CD4-positive, alpha-beta T cell treated with Interleukin-12 subunit alpha and Interleukin-12 subunit beta, for 1 hour (primary cell): ENCODE results near the gene DMC1.
"Not testable (repeated sequence)": the region's sequence is repeated elsewhere in the genome, so short reads cannot be mapped to it uniquely, and the experiment has no call there.

Experiments used
- DNase-seq: peaks from one replicate; pipeline ENCODE4 v3.0.0-alpha.2; 2020

The DMC1 gene

DNA sequence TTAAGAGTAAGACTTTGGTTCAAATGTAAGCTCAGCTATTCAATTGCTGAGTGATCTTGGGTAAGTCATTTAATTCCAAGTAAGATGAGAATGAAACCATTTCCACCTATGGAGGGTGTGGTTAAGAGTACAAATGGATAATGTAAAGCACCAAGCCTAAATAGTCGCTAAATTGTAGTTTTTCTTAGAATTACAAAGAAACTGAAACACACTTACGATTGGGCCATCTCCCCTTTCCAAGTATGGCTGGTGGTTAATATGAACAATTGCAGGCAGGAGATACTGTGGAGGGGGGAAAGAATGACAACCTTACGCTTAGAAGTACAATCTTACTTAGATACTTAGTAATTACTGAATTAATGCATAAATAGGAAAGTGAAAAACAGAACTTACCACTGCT lies 72.1 kb downstream of the DMC1 start:
- DNase-seq: no peak

DNA sequence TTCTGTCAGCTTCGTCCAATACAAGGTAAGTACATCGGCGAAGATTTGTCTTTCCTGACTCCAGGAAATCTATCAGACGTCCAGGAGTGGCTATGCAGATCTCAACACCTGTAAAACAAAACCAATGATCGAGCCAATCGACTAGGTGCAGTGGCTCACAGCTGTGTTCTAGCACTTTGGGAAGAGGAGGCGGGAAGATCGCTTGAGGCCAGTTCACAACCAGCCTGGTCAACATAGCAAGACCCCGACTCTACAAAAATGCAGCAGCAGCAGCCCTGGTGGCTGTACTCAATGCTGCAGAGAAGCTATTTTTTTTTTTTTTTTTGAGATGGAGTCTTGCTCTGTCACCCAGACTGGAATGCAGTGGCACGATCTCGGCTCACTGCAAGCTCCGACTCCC lies 75.0 kb downstream of the DMC1 start:
- no peak for DNase-seq

DNA sequence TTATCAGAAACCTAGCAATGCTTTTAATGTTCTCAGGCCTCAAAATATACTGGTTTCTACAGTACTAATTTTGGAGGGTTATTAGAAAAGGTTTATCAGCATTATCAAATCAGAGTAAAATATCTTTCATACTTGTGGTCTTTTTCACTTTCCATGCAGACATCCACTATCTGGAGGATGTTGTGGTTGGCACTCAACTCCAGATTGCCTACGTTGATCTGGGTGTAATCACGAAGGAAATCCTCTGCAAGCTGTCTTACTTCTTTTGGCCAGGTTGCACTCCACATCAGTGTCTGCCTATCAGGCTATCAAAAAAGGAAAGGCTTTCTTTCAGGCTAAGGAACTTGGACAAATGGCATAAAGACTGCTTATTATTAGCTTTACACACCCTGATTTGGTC lies 75.5 kb downstream of the DMC1 start:
- no peak for DNase-seq

DNA sequence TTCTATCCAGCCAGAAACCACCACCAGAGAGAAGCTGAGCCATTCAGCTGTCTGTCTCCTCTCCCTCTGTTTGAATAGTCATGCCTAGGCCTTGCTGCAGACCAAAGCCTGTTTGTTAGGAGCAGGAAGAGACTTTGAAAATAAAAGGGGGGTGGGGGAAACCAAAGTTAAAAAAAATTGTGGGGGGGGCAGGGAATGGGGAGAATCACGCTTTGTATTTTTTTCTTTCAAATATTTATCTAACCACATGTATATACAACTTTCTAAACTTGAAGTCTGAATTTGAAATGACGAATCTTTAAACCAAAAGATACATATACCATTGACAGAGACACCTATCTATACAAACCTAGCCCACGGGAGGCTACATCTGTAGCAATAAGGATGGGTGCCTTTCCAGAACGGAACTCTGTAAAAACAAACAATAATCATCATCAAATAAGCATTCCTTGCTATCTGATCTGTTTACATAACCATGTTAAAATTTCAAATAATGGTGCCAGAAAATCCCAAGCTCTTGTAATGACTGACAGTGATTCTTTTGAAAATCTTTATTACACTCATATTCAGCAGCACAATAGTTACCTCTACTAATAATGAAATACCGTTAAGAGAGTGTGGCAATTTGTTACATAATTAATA lies 78.2 kb downstream of the DMC1 start:
- DNase-seq: no peak

DNA sequence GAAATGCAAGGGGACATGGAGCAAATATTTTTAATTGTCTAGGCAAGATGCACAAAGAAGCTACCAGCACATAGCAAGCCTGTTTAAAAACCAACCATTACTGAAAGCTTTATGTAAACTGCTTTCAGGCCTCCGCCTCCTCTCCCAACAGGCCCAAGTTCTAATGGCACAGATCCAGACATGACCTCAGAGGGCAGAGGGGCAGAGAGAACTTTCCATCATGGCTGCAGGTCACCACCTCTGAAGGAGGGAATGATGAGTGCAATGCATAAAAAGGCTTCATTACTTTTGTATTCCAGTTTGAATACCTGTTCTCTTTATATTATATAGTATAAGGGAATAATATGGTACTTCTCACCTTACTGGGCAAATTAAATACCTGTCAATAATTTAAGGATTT lies 79.1 kb downstream of the DMC1 start:
- no peak for DNase-seq

DNA sequence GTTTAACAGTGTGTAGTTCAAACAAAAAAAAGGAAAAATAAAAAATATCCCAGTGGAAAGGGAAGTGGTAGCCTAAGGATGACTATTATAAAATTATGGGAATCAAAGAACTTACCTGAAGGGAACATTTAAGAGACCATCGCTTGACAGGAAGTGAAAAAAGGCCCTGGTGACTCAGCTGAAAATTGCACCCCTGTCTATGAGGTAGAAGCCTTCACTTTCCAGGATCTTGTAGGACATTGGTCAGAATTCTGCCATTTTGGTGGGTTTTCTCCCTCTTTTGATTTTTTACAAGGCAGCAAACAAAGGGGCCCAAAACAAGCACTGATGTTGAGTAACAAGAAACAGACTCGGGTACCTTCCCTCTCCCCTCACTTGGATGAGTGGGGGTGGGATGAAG lies 79.5 kb downstream of the DMC1 start:
- no peak for DNase-seq

DNA sequence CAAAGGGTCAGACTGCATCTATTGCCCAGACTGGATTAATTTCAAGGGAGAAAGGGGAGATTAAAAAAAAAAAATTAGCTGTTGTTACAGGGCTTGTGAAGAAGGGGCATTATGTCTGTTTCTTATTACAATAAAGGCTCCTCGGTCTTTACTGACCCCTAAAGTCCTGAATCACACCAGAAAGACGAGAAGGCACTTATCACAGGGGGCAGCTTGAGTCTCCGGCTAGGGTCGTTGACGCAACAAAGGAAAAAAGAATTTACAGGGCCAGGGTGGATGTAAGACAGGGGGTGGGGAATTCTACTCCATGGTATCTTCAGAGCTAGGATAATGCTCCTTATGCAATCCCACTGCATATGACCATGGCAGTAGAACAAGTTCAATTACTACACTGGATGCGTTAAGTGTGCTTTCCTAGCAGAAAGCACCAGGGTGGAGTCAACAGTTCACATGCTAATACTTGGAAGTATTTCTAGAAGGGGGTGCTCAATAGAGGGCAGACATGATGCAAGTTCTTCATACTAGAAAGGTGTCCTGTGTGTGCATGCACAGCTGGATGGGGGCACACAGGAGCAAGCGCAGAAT lies 80.3 kb downstream of the DMC1 start:
- DNase-seq: no peak

DNA sequence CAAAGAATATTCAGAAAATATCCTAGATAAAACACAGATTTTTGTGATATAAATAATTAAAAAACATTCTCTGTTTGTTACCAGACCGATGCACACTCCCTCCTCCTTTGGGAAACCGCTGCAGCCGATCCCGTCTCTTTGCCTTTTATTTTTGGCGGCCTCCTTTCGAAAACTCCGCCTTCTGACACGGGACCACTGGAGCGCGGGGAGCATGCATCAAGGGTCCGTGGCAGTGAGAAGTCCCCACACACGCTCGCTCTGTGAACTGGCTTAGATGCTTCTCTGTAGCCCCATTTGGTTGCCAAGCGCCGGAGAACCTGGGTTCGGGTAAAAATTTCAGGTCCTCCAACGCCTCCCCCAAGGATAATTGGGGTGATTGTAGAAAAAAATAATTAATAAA lies 80.8 kb downstream of the DMC1 start:
- DNase-seq: no peak

DNA sequence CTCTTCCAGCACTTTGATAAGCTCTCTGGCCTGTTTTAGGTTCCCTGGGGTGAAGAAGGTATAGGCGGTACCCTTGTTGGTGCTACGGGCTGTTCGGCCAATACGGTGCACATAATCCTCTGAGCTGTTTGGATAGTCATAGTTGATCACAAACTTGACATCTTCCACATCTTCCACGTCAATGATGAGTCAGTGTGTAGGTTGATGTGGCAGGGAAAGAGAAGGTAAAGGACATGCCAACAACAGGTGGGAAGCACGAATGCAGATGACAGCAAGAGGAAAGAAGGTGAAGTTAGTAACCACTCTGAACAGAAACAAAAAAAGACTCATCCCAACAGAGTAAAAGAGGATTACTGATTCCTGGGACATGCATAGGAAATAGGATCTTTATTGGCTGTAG lies 82.0 kb downstream of the DMC1 start:
- no peak for DNase-seq

DNA sequence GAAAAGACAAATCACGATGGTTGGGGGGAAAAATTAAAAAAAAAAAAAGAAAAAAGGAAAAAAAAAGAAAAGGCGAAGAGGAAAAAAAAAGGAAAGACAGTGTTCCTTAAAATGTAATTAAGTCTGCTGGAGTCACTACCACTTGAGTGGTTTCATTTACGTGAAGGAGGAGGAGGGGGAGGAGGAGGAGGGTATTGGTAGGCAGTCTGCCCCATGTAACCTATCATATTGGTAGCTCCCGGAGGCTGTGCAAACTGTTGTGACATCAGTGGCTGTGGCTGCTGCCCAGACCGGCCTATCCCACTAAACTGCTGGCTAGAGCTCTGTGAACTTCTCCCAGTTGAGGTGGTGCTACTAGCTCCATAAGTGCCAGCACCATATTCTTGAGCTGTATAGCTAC lies 84.2 kb downstream of the DMC1 start:
- no peak for DNase-seq

DNA sequence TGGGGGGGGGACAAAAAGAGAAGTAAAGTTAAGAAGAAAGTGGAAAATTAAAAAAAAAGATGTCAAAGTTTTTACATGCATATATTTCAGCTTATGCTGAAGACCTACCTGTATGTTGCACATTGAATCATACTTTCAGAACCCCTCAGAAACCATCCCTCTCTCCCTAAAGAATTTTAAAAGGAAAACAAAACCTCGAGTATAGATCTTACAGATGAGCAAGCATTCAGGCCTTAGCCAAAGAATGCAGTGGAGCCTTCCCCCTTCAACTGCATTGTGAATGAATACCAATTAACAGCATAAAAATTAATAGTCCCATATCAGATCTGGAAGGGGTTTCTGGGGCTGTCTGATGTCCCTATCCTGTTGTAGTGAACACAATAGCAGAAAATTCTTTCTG lies 85.7 kb downstream of the DMC1 start:
- no peak for DNase-seq

DNA sequence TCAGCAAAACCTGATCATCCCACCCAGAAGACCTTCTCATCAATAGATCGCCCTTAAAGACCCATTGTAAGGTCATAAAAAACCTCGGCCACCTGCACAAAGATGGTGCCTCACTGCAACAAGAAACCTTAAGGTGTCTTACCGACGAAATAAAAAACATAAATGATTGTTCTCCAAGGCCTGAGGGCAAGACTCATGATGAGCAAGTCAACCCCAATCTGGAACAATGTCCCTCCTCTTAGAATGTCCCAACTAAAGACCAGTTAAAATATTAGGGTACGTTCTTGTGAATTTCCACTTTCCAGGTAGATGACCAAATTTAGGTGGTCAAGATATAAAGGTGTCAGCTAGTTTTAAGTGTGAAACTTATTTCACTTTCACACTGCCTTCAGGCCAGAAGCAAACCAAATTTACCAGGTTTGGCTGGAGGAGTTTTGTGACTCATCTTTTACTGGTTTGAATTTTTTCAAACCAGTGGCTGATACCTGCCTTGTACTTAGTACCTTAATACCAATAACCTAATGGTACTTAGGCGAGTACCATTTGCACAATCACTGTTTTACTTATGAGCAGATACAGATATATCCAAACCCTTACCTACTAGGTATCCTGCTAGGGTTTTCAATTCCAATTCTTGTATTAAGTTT lies 87.2 kb downstream of the DMC1 start:
- DNase-seq: no peak

DNA sequence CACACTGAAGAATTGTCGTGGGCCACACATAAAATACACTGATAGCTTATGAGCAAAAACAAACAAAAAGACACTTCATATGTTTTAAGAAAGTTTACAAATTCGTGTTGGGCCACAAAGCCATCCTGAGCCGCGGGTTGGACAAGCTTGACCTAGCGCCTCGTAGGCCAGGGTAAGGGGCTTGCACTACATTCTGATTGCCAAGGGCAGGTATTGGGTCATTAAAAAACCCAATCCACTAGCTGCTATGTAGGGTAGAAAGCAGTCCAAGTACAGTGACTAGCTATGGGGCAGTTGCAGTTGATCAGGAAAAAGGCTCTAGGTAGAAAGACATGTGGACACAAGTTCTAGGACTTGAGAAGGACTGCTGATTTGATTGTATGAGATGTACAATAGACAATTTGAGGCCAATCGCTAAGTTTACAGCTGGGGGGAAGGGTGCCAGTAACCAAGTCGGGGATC lies 88.1 kb downstream of the DMC1 start:
- no peak for DNase-seq

DNA sequence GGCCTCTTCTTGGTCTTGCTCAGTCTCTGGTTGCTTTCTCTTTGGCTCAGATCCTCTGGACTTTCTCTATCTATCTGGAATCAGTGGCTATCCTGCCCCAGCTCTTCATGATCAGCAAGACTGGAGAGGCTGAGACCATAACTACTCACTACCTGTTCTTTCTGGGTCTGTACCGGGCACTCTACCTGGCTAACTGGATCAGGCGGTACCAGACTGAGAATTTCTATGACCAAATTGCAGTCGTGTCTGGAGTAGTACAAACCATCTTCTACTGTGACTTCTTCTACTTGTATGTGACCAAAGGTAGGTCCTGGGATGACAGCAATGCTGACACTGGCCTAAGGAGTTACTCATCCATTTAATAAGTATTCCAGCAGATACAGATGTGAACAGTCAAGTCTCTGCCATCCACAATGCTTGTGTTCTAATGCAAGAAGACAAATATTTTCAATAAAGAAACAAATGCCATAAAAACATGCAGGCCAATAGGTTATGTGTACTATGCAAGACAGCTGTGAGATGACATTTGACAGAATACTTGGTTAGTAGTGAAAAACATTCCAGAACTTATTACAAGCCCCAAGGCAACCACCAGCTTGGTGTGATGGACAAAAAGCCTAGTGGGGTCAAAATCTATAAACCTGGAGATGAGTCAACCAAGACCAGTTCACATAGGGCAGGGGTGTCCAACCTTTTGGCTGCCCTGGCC lies 88.7 kb downstream of the DMC1 start:
- DNase-seq: no peak

DNA sequence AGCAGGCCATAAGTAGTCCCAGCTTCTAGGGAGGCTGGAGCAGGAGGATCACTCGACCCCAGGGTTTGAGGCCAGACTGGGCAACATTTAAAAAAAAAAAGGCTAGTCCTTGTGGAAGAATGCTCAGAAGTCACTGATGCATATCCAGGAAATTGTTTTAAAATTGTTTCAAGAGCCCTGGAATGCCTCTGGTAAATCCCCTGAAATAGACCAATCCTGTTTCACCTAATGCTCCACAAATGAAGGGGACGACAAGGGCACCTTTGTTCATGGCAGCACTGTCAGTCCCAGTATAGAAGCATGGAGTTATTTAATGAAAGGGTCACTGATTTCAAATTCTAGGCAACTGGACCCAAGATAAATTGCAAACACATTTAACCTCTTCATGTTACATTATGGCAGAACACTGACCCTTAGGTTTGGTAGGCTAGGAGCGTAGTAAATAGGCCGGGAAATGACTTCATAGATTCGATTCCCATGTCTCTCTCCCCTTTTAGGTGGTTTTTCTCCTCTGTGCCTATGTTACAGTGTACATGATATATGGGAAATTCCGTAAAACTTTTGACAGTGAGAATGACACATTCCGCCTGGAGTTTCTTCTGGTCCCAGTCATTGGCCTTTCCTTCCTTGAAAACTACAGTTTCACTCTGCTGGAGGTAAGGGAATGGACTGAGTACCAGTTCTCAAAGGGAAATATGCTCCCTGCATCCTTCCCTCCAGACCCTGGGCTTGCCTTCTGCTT lies 90.7 kb downstream of the DMC1 start:
- DNase-seq: no peak

DNA sequence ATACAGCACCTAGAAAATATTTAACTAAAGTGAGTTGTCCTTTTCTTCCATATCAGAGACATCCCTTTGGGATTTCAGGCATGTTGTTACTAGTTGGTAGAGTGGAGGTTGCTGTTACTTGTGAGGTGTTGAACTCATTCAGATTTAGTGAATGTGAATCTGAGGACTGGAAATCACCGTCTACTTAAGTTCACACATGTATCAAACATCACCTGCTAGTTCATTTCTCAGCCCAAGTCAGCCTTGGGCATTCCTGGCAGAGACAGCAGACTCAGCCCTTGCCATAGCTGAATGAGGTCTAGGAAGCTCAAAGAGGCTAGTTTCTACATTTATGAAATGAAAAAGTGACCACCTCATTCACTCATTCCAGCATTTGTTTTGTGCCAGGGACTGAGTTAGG lies 92.4 kb downstream of the DMC1 start:
- no peak for DNase-seq

DNA sequence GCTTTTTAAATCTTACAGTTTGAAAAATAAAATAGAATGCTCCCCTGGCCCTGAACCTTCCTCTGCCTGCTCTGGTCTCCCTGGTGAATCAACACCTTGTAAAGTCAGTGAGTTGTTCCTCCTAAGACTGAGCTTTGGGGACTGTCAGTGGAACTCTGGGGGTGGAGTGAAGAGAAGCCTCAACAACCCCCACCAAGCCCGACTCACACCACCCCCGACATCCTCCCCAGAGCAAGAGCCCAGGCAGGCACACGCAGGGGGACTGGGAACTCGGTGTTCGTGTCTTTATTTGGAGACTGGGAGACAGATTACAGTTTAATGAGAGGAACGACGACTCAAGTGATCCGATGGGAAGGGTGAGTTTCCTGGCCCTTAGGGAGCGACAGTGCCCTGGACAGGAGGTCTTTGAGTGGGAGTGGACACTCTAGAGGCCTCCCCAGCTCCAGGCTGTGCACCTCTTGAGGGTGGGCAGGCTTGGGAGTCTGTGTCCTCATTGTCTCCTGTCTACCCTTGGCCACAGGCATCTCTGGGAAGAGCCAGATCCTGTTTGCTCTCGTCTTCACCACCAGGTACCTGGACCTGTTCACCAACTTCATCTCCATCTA lies 95.9 kb downstream of the DMC1 start:
- no peak for DNase-seq

DNA sequence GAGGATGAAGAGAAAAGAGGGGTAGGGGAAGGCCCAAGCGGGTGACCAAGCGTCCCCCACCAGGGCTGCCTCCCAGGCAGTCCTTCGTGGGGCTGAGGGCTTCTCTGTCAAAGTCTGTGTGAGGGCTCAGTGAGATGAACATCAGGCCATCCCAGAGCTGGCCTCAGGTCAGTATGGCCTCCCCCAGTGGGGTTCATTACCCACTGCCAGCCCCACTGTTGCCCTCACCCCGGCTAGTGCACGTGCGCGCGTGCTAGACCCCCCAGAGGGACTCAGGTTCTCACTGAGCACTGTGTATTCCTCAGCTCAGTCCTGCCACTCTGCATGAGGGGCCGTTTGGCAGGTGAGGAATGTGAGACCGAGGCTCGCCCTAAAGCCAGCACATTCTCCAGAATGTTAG lies 98.7 kb downstream of the DMC1 start:
- no peak for DNase-seq

DNA sequence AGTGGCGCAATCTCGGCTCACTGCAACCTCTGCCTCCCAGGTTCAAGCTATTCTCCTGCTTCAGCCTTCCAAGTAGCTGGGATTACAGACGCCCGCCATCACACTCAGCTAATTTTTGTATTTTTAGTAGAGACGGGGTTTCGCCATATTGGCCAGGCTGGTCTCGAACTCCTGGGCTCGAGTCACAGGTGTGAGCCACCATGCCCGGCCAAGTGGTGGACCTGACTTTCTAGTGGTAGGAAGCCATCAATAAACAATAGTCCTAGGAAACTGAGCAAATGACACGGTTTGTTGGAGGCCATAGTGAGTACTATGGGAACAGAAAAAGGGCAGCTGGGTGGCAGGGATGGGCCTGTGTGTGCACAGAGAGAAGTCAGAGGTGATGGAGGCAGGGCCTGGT lies 99.8 kb downstream of the DMC1 start:
- DNase-seq: not testable (repeated sequence)

DNA sequence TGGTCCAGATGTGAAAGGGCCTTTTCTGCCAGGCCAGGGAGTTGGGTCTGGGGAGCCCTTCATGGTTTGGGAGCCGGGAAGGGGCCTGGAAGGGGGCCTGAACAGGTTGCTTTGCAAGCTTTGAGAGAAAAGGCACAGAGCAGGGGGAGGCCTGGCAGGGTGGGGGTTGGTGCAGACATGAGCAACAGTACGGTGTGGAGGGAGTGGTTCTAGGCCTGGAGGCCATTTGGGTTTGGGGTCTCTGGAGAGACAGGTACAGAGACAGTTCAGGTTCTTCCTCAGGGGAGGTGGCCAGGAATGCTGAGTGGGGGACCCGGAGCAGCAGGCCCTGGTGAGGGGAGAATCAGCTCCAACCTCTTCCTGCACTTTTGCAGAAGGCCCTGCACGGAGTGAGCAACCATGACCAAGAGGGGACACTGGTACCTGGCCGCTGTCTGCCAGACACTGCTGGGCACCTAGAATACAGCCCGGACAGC lies 100.6 kb downstream of the DMC1 start:
- DNase-seq: no peak
